Activated naive CD4-positive, alpha-beta T cell treated with anti-CD3 and anti-CD28 coated beads, Interleukin-2, amount 50 U/mL, for 24 hours (primary cell): ENCODE results near the gene APLF.
"Not testable (repeated sequence)": the region's sequence is repeated elsewhere in the genome, so short reads cannot be mapped to it uniquely, and the experiment has no call there.

Experiments used
- H3K27ac Mint-ChIP-seq: one replicate; pipeline ENCODE4 v1.8.0; 2021; ENCODE audit warnings: mild to moderate bottlenecking, mixed read lengths
- H3K27me3 Mint-ChIP-seq: one replicate; pipeline ENCODE4 v1.8.0; 2021; ENCODE audit warnings: mixed read lengths
- H3K36me3 Mint-ChIP-seq: one replicate; pipeline ENCODE4 v1.8.0; 2021; ENCODE audit warnings: mixed read lengths
- H3K4me1 Mint-ChIP-seq: one replicate; pipeline ENCODE4 v1.8.0; 2021; ENCODE audit warnings: mixed read lengths
- H3K4me3 Mint-ChIP-seq: one replicate; pipeline ENCODE4 v1.8.0; 2021; ENCODE audit warnings: mild to moderate bottlenecking, mixed read lengths
- H3K9me3 Mint-ChIP-seq: one replicate; pipeline ENCODE4 v1.8.0; 2021; ENCODE audit warnings: mixed read lengths

Gene APLF

DNA sequence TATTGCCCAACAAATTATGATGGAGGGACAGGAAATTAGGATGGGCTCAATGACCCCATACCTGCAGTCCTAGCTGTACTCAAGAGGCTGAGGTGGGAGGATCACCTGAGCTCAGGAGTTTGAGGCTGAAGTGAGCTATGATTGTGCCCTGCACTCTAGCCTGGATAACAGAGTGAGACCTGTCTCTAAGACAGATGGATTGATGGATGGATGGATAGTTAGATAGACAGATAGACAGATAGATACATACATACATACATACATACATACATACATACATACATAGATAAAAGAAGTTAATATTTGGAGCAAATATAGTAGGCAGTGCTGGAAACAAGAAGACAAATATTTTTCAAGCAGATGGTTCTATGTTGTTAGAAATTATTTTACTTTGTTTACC is 97.9 kb downstream of the APLF start:
- no peaks in the 10 kb centered on the region for H3K27me3 Mint-ChIP-seq
- H3K4me3 Mint-ChIP-seq, result no peak overlapping the region
- peaks cover 6% of the 10 kb centered on the region for H3K36me3 Mint-ChIP-seq
- H3K27ac Mint-ChIP-seq, result no peak overlapping the region
- H3K4me1 Mint-ChIP-seq, result no peaks in the 10 kb centered on the region
- no peaks in the 10 kb centered on the region for H3K9me3 Mint-ChIP-seq

DNA sequence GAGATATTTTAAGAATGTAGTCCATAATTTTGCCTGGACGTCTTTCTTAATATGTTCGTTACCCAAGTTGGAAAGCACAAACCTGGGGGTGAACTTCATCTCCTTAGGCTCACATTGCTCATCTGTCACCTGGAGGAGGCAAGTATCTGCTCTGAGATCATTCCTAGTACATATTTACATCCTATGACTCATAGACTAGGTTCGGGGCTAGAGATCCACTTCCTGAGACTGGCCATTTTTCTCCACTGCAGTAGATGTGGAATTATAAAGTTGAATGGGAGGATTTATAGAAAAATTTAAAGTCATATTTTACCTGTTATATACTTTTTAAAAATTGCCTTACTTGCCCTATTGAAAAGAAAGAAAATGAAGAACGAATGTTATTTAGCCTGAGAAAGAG is 98.5 kb downstream of the APLF start:
- no peaks in the 10 kb centered on the region for H3K9me3 Mint-ChIP-seq
- peaks cover 6% of the 10 kb centered on the region for H3K36me3 Mint-ChIP-seq
- H3K27ac Mint-ChIP-seq, result no peak overlapping the region
- H3K4me1 Mint-ChIP-seq, result no peaks in the 10 kb centered on the region
- no peaks in the 10 kb centered on the region for H3K27me3 Mint-ChIP-seq
- no peak overlapping the region for H3K4me3 Mint-ChIP-seq

DNA sequence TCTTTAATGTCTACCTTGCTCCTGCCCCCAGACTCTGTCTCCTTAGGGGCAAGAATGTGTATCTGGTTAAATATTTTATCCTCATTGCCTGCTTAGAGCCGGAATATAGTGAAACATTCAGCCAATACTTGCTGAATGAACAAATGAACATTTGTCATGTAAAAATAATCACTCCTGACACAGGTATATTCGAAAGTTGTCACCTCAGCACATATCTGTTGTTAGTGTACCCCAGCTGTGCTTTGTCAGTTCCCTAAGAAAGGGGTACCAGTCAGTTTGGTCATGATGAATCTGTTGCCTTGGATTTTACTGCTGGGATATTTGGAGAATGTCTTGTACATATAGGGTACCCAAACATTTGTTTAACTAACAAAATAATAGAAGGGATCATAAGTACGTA is 99.0 kb downstream of the APLF start:
- Mint-ChIP-seq H3K4me3 (no peak overlapping the region), H3K27me3 (no peaks in the 10 kb centered on the region), H3K36me3 (peaks cover 6% of the 10 kb centered on the region), H3K9me3 (no peaks in the 10 kb centered on the region), H3K4me1 (no peaks in the 10 kb centered on the region), H3K27ac (no peak overlapping the region)

DNA sequence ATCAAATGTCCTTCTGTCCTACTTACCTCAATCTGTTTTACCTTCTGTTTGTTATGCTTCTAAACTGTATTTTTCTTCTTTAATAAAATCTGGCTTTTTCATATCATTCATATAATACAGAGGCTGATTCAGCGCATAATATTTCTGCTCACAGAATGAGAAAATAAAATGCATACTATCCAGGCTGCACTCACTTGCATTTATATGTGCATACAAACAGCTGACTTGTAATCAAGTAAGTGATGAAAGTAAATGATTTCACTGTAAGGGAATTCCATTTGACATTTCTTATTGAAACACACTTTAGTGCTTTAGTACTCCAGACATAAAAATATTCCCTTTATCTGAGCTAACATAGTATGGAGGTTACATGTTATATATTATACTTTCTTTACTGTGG is 100.7 kb downstream of the APLF start:
- H3K4me1 Mint-ChIP-seq, result no peaks in the 10 kb centered on the region
- H3K36me3 Mint-ChIP-seq, result peaks cover 8% of the 10 kb centered on the region
- H3K27me3 Mint-ChIP-seq, result no peaks in the 10 kb centered on the region
- no peaks in the 10 kb centered on the region for H3K9me3 Mint-ChIP-seq
- no peak overlapping the region for H3K4me3 Mint-ChIP-seq
- H3K27ac Mint-ChIP-seq, result no peak overlapping the region

DNA sequence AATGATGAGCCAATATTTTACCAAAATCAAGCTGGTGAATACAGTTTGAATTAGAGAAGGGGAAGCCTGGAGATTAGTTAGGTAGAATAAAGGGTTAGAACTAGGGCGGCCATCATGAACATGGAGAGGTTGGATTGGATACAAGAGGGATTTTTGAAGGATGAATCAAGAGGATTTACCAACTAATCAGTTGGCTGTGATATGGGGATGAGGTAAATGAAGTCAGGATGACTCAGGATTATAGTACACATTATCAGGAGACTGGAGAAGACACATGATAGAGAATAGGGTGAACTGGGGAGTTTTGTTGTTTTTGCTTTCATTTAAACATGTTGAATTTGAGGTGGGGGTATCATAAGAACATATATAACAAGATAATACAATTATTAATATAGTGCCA is 102.2 kb downstream of the APLF start:
- H3K4me1 Mint-ChIP-seq, result no peaks in the 10 kb centered on the region
- H3K4me3 Mint-ChIP-seq, result no peak overlapping the region
- no peaks in the 10 kb centered on the region for H3K27me3 Mint-ChIP-seq
- no peak overlapping the region for H3K27ac Mint-ChIP-seq
- H3K9me3 Mint-ChIP-seq, result no peaks in the 10 kb centered on the region
- peaks cover 9% of the 10 kb centered on the region for H3K36me3 Mint-ChIP-seq

DNA sequence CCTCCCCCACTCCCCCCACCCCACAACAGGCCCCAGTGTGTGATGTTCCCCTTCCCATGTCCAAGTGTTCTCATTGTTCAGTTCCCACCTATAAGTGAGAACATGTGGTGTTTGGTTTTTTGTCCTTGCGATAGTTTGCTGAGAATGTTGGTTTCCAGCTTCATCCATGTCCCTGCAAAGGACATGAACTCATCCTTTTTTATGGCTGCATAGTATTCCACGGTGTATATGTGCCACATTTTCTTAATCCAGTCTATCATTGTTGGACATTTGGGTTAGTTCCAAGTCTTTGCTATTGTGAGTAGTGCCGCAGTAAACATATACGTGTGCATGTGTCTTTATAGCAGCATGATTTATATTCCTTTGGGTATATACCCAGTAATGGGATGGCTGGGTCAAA is 103.0 kb downstream of the APLF start:
- not testable (repeated sequence) for H3K4me3 Mint-ChIP-seq, H3K27ac Mint-ChIP-seq, H3K9me3 Mint-ChIP-seq, H3K4me1 Mint-ChIP-seq, H3K27me3 Mint-ChIP-seq
- peaks cover 12% of the 10 kb centered on the region for H3K36me3 Mint-ChIP-seq

DNA sequence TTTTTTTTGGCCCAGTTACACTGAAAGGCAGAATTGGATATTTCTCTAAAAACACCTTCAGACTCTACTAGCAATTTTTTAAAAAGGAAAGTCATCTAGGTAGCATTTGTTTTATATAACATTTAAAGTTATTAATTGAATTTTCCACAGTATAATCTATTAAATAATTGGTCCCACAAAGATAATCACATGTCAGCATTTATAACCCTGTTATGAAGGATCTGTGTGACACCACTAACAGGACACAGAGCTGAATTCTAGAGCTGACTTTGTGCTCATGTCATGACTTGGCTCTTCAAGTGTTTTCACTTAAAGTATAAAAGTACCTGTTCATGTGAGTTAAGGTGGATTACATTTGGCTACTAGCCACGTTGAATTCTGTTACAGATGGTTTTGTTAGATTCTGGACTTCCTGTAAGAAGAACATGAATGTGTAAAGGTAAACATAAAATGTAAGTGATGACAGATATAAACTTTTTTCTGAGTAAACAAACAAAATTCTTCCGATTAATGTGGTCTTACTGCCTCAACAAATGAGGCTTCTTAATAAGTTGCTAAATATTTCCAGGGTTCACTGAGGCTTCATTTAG is 106.9 kb downstream of the APLF start:
- H3K27ac Mint-ChIP-seq, result no peak overlapping the region
- peaks cover 16% of the 10 kb centered on the region for H3K36me3 Mint-ChIP-seq
- no peaks in the 10 kb centered on the region for H3K9me3 Mint-ChIP-seq
- no peaks in the 10 kb centered on the region for H3K4me1 Mint-ChIP-seq
- no peak overlapping the region for H3K4me3 Mint-ChIP-seq
- H3K27me3 Mint-ChIP-seq, result no peaks in the 10 kb centered on the region

DNA sequence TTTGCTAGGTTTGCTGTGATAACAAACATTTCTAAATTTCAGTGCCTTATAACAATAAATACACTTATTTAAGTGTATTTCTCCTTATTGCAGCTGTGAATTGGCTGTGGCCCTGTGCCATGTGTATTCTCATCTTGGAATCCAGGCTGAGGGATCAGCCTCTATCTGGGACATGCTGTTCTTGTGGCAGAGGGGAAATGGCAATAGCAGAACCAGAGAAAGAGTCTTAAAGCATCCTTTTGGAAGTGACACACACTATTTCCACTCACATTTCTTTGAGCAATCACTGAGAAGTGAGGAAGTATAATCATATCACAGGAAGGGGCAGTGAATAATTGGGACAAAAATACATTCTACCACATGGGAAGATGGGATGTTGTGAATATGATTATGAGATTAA is 109.8 kb downstream of the APLF start:
- no peaks in the 10 kb centered on the region for H3K9me3 Mint-ChIP-seq
- H3K27me3 Mint-ChIP-seq, result no peaks in the 10 kb centered on the region
- H3K27ac Mint-ChIP-seq, result no peak overlapping the region
- H3K36me3 Mint-ChIP-seq, result peaks cover 15% of the 10 kb centered on the region
- no peak overlapping the region for H3K4me3 Mint-ChIP-seq
- H3K4me1 Mint-ChIP-seq, result no peaks in the 10 kb centered on the region

DNA sequence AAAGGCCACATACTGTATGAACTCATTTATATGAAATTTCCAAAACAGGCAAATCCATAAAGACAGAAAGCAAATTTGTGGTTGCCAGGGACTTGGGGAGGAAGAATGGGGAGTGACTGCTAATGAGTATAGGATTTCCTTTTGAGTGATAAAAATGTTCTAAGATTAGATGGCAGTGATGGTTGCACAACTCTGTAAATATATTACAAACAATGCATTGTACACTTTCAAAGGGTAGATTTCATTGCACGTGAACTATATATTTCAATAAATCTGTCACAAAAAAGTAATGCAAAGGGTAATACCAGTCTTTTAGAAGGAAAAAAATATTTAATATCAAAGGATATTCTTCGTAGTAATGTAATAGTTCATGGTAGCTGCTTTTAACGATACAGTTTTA is 112.3 kb downstream of the APLF start:
- H3K36me3 Mint-ChIP-seq, result peaks cover 14% of the 10 kb centered on the region
- H3K27ac Mint-ChIP-seq, result no peak overlapping the region
- H3K27me3 Mint-ChIP-seq, result no peaks in the 10 kb centered on the region
- H3K9me3 Mint-ChIP-seq, result no peaks in the 10 kb centered on the region
- H3K4me1 Mint-ChIP-seq, result no peaks in the 10 kb centered on the region
- H3K4me3 Mint-ChIP-seq, result no peak overlapping the region

DNA sequence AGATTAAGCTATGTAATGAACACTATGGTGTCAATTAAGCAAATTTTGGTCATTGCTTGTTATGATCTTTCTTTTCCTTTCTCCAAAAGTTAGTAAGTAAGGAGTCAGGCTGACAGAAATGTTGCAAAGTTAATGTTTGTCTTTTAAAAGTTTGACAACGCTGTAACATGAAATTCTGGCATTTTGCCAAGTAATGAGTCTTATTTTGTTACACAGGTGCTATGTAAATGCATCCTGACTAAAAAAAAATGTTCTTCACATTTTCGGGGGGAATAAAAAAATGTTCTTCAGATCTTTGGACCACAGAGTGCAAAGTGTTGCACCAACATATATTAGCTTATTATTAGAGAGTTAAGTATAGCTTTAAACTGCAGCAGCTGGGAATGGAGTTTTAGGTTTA is 121.2 kb downstream of the APLF start:
- Mint-ChIP-seq H3K4me3 (no peak overlapping the region), H3K36me3 (peaks cover 2% of the 10 kb centered on the region), H3K4me1 (no peaks in the 10 kb centered on the region), H3K27me3 (no peaks in the 10 kb centered on the region), H3K27ac (no peak overlapping the region), H3K9me3 (no peaks in the 10 kb centered on the region)

DNA sequence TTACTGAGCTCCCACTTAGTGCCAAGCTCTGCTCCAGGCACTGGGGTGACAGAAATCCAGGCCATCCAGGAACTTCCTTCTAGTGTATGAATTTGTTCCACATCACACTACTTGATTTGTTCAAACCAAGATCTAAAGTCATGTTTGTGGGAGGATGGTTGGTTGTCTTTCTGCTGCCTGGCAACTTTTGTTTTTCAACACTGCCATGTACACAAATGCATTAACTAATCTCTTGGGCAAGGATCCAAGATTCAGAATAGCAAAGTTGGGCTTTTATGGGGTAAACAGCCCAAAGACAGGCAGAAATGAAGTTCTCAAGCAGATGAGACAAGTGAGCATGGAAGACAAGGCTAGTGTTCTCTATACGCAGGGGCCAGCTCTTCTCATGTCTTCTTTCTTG is 122.6 kb downstream of the APLF start:
- H3K4me3 Mint-ChIP-seq, result no peak overlapping the region
- no peak overlapping the region for H3K27ac Mint-ChIP-seq
- H3K9me3 Mint-ChIP-seq, result no peaks in the 10 kb centered on the region

DNA sequence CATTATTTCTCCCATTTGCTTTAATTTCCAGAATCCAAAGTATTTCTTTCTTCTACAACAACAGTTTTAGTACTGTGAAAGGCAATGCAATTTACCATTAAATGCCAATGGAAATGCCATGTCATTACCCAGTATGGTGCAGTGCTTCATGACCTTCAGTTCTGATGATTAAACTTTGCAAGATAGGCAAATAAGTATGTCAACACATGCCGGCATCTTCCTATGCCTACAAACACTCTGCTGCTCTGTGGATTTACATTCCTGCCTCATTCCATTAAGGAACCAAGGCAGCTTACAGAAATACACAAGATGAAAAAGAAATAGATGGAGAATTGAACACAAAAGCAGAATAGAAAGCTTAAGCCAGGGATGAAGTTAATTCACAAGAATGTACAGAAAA is 123.3 kb downstream of the APLF start:
- Mint-ChIP-seq H3K36me3 (peaks cover 2% of the 10 kb centered on the region), H3K9me3 (no peaks in the 10 kb centered on the region), H3K4me3 (no peak overlapping the region), H3K4me1 (peaks cover 5% of the 10 kb centered on the region), H3K27ac (no peak overlapping the region), H3K27me3 (no peaks in the 10 kb centered on the region)

More for the DNA sequence above, 122.6 kb downstream of the APLF start:
- Mint-ChIP-seq H3K27me3 (no peaks in the 10 kb centered on the region), H3K4me1 (peaks cover under 1% of the 10 kb centered on the region), H3K36me3 (peaks cover 2% of the 10 kb centered on the region)

DNA sequence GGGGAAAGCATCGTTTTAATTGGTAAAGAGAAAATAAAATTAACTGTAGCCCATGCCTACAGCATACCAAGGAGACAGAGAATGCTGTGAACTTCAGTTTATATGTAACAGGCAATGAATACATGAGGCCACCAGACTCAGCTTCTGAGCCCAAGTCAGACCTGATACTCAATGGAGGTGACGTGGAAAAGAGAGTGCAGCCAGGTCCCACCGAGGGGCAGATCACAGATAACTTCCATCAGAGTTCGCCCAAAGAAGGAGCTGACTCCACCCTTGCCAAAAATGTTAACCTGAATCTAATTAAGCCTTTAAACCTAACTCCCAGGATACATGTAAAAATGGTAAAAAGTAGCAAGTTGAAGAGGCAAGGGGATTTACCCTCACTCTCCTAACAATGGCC is 123.8 kb downstream of the APLF start:
- peaks cover 3% of the 10 kb centered on the region for H3K27me3 Mint-ChIP-seq
- peaks cover 5% of the 10 kb centered on the region for H3K4me1 Mint-ChIP-seq
- peaks cover 2% of the 10 kb centered on the region for H3K36me3 Mint-ChIP-seq
- H3K4me3 Mint-ChIP-seq, result no peak overlapping the region
- no peak overlapping the region for H3K27ac Mint-ChIP-seq
- H3K9me3 Mint-ChIP-seq, result no peaks in the 10 kb centered on the region

DNA sequence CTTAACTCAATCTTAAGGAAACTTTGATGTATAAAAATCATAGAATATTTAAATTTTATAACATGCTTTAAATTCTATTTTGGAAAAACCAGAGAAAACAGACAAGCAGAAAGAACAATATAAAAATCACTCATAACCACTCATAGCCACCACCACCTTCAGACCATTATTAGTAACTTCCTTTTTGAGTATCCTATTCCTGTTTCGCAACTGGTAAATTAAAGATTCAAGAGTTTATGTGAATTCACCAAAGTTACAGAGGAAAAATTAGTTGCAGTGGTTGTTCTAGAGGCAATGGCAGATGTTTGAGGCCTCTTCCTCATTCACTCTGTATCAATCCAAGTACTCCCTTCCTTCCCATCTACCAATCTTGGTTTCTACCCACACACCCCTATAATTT is 126.7 kb downstream of the APLF start:
- no peak overlapping the region for H3K27ac Mint-ChIP-seq
- H3K27me3 Mint-ChIP-seq, result peaks cover 6% of the 10 kb centered on the region
- no peaks in the 10 kb centered on the region for H3K36me3 Mint-ChIP-seq
- H3K9me3 Mint-ChIP-seq, result no peaks in the 10 kb centered on the region
- peaks cover 5% of the 10 kb centered on the region for H3K4me1 Mint-ChIP-seq
- H3K4me3 Mint-ChIP-seq, result no peak overlapping the region

DNA sequence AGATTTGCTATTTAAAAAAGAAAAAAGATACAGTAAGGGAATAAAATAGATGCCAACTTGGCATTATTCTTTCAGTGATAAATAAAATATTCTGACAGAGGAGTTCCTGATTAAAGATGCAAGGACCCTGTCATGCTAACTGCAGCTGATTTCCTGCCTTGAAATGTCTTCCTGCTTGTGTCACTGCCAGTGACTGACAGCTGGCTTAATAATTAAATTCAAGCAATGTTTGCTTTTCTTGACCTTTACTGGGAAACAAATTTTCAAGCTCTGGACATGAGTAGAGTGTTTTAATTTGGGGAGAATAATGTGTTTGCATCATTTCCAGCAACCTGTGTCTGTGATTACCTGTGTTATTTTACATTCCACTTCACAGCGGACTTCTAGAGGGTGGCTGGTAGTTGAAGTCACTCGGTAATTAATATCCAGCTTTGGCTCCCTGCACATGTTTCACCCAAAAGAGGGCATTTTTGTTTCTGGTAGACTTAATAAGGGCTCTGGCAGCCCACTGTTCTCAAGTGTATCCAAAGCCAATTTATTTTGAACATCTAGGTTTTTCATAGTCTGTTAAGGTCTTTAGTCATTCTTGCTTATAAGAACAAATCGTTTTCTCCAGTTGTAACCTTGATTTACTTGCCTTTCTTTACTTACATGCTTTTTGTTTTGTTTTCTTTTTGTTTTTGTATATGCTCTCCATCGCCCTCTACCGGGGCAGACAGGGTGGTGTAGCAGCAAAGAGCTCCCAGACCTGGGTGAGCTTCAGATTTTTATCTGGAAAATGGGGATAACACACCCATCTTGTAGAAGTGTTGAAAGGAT is 127.5 kb downstream of the APLF start:
- no peak overlapping the region for H3K27ac Mint-ChIP-seq
- H3K27me3 Mint-ChIP-seq, result peaks cover 6% of the 10 kb centered on the region
- H3K9me3 Mint-ChIP-seq, result no peaks in the 10 kb centered on the region
- H3K4me3 Mint-ChIP-seq, result no peak overlapping the region
- peaks cover 5% of the 10 kb centered on the region for H3K4me1 Mint-ChIP-seq
- H3K36me3 Mint-ChIP-seq, result no peaks in the 10 kb centered on the region

DNA sequence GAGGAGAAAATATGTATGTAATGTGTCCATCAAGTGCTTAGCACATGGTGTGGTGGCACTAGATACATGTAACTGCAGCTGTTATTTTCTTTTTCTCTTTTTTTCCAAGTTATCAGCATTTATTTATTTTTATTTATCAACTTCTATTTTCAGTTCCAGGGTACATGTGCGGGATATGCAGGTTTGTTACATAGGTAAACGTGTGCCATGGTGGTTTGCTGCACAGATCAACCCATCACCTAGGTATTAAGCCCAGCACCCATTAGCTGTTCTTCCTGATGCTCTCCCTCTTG is 128.1 kb downstream of the APLF start:
- not testable (repeated sequence) for H3K9me3 Mint-ChIP-seq, H3K4me1 Mint-ChIP-seq, H3K27ac Mint-ChIP-seq, H3K36me3 Mint-ChIP-seq, H3K4me3 Mint-ChIP-seq, H3K27me3 Mint-ChIP-seq

DNA sequence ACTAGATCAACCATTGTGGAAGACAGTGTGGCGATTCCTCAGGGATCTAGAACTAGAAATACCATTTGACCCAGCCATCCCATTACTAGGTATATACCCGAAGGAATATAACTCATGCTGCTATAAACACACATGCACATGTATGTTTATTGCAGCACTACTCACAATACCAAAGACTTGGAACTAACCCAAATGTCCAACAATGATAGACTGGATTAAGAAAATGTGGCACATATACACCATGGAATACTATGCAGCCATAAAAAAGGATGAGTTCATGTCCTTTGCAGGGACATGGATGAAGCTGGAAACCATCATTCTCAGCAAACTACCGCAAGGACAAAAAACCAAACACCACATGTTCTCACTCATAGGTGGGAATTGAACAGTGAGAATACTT is 133.1 kb downstream of the APLF start:
- not testable (repeated sequence) for H3K27me3 Mint-ChIP-seq, H3K9me3 Mint-ChIP-seq, H3K4me1 Mint-ChIP-seq, H3K4me3 Mint-ChIP-seq, H3K27ac Mint-ChIP-seq, H3K36me3 Mint-ChIP-seq
